HG03571 (cell line): Measurements from ENCODE around the gene BICC1.

ENCODE experiments used
- ATAC-seq: cut with Tn5 transposase; IDR thresholded peaks from one replicate; pipeline ENCODE4 v1.9.1; 2021; ENCODE audit not compliant: unreplicated experiment

BICC1 gene

DNA sequence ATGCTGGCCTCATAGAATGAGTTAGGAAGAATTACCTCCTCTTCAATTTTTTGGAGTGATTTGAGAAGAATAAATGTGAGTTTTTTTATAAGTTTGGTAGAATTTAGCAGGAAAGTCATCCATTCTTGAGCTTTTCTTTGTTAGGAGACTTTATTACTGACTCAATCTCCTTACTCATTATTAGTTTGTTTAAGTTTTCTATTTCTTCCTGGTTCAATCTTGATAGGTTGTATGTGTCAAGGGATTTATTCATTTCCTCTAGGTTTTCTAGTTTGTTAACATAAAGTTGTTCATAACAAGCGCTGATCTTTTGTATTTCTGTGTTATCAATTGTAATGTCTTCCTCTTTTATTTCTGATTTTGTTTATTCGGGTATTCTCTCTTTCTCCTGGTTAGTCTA, 47.4 kb downstream of the BICC1 start:
- ATAC-seq, result no peak

DNA sequence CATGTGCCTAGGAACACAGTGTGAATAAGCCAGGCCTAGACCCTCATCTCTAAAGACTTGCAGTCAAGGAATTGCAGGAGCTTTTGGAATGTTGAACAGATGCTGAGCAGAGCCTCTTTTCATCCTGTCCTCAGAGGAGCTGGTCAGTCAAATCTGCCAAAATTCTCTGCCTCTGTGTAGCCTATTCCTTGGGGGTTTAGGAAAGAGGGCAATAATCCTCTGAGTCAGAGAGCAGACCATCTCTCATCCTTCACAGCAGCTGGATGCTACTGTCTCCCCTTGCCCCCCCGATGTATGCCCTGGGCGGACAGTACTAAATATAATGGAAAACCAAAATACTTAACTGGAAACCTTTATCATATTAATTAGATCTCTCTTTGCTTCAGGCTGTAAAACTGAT, 52.6 kb downstream of the BICC1 start:
- ATAC-seq, result no peak

- no peak for ATAC-seq
These were observed 55.0 kb downstream of the BICC1 start for GRCh38 chr10:58567652-58568051.

- no peak for ATAC-seq
These were observed 55.8 kb downstream of the BICC1 start for GRCh38 chr10:58568428-58568935.

- no peak for ATAC-seq
These were observed 57.6 kb downstream of the BICC1 start for GRCh38 chr10:58570307-58570723.

GRCh38 chr10:58570979-58571378, 58.3 kb downstream of the BICC1 start:
- ATAC-seq, result no peak

DNA sequence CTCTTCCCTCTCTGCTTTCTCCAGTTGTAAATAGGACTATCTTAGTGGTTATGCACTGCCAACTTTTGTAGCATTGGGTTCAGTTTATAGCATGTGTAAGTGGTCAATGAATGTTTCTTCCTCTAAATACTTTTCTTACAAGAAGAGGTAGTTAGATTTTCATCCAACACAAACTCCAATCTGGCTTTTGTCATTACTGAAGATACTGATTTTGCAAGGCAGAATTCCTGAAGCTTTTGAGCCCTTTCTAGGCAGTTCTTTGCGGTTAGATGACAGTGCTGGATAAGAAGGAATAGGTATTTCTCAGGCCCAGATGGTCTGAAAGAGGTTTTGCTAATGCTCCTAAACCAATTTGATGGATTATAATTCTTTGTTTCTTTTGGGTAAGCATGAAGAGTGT, 60.5 kb downstream of the BICC1 start:
- no peak for ATAC-seq

DNA sequence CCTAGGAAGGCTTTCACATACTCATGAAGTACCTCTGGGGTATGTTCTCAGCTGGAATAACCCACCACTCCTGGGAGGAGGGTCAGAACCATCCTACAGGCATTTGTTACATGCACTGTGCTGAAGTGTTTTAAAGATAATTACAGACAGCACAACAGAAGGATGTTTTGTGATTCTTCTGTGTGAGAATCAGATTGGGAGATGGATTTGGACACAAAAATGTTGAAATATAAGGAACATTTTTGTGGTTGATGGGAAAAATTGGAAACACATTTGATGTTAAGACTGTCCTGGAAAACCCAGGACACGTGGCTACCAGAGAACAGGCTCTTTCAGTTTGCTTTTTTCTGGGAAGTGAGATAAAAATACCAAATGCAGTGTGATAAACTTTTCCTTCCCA, 61.4 kb downstream of the BICC1 start:
- ATAC-seq, result no peak

DNA sequence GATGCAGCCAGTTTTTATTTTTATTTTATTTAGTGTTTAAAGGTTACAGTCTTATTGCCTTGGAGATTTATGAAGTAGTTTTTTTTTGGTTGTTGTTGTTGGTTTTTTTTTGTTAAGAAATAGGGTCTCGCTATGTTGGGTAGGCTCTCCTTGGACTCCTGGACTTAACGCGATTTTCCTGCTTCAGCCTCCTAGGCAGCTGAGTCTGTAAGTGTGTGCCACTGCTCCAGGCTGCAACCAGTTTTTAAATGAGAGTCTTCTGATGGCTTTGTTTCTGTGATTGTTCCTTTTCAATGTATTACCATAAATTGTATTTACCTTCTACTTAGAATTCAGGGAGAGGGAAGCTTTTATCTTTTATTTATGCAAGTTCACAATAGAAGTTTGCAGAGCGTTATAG, 62.8 kb downstream of the BICC1 start:
- ATAC-seq, result no peak

DNA sequence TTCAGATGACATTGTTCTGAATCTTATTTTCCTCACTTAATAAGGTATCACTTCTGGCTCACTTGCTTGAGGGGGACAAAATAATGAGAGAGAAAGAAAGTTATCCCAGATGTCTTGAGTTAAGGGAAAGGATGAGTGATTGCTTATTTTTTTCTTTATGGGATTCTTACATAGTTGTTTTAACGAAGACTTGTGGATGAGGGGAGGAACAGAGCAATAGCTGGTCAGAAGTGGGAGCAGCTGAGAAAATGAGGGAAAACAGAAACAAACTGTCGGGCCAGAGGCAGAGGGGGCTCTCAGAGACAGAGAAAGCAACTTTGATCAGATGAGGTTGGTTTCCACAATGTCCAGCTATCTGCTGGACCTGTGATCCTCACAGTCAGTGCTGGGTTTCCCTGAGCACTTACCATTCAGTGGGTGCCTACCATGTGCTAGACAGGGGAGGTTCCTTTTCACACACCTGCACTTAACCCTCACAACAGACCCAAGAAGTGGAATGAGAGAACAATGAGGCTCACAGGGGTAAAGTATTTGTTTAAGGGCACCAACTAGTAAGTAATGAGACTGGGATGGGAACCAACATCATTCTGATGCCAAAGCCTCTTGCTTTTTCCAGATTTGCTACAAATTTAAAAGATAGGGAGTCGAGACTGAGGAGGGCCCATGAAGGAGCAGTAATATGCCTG, 64.2 kb downstream of the BICC1 start:
- ATAC-seq, result no peak

DNA sequence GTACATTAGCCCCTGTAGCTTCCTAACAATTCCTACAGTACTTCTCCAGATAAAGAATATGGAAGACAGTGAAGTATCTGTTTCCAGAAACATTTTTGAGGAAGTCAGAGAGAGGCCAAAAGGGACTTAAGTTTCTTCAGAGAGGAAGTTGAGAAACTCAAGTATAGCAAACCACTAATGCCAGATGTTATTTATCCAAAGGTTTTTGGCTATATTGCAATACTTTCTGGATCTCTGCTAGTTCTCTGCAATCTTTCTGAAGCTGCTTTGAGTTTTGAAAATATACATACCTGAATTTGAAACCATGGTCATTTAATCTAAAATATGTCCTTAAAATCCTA, 64.7 kb downstream of the BICC1 start:
- ATAC-seq, result no peak

GRCh38 chr10:58578366-58578765, 65.7 kb downstream of the BICC1 start:
- no peak for ATAC-seq

DNA sequence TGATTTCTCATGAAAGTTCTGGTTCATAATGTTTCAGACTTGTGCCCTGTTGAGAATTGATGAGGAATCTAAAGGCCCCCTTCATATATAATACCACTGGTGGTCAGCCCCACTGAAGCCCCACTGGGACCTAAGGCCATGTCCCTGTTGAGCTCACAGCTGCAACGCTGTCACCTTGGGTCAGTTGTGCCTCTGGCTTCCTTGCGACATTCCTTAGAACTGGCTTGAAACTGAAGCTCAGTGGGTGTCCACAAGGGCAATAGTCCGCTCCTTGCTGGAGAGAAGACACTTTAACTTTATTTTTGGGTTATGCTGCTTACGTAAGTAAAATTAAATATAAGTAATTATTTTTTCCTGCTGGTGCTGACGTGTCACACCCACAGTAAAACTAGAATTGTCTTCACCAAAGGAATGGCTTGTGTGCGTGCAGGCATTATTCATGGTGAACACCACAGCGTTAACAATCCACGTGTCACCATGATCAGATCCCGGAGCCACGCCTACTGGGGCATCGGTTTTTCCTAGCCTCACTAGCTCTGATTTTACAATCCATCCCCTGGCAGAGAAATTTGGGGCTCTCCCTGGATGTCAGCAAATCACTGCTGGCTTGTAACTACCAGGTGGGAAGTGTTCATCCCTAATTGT, 66.5 kb downstream of the BICC1 start:
- ATAC-seq, result no peak

- ATAC-seq, result no peak
These were observed 69.4 kb downstream of the BICC1 start for GRCh38 chr10:58582045-58582444.

DNA sequence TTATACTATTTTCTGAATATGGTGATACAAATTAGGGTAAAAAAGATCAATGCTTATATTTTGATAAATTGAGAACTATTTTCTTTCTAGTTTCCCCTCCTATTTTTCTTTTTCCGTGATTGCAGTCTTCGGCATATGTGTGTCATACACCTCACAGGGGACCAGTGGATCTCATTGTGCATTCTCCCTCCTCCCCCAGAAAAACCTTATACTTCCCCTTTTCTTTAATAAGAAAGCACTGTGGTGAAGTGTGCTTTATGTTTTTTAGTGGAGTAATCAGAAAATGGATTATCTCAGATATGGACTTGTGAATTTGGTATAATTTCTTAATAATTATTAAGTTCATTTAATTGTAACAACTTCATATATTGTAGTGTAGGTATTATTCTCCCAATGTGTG, 72.8 kb downstream of the BICC1 start:
- no peak for ATAC-seq

DNA sequence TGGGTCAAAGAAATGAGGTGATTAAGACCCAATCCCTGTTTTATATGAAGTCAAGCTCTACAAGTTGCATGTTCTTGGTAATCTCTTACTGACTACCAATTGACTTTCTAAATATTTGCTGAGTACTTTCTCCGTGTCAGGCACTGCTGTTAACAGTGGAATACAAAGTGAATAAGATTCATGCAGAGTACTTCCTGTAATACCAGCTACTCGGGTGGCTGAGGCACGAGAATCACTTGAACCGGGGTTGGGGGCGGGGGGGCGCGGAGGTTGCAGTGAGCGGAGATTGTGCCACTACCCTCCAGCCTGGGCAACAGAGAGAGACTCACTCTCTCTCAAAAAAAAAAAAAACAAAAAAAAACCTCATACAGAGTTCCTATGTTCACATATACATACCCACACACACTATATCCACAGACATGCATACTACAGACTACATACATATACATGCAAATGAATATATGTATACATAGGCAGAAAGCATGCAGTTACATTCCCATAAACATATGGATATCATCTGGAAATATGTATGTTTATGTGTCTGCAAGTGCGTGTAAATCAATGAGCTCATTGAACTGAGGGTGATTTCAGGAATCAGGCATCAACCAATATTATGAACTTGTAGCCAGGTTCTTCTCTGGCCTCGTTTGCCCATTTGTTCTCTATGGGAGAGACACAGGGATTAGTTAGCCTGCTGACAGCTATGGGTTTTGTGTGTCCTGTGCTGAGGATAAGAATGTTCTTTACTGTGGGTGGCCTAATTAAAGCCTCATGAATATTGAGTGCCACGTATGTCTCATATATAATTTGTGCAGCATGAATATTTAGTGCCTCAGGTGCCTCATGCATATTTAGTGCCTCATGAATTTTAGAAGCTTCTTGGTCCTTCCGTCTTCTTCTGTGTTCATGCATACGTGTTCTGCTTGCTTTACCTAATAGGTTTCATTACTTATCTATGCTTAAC, 73.9 kb downstream of the BICC1 start:
- ATAC-seq, result no peak

- ATAC-seq, result no peak
These were observed 75.0 kb downstream of the BICC1 start for GRCh38 chr10:58587676-58588075.

DNA sequence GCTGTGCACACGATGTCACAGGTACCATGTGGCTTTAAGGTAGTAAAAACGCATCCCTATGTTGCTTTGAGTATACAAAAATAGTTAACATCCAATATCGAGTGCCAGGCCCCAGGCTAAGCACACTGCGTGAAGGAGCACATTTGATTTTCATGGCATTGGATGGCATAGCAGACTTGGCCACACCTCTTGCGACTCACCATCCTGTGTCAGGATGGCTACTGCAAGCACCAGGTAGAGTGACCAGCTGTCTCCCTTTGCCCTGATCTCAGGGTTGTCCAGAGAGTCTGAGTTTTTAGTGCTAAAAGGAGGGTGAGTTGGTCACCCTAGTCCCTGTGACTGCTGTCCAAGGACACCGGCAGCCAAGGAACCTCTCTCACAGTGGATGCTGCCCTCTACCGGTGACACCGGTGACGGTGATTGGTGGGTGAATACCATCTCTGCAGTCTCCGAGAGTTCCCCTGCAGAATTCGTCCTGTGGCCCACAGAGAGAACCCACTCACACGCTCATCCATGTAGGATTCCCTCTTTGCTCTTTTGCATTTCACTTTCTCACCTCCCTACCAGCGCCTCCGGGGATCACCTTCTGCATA, 76.1 kb downstream of the BICC1 start:
- no peak for ATAC-seq

DNA sequence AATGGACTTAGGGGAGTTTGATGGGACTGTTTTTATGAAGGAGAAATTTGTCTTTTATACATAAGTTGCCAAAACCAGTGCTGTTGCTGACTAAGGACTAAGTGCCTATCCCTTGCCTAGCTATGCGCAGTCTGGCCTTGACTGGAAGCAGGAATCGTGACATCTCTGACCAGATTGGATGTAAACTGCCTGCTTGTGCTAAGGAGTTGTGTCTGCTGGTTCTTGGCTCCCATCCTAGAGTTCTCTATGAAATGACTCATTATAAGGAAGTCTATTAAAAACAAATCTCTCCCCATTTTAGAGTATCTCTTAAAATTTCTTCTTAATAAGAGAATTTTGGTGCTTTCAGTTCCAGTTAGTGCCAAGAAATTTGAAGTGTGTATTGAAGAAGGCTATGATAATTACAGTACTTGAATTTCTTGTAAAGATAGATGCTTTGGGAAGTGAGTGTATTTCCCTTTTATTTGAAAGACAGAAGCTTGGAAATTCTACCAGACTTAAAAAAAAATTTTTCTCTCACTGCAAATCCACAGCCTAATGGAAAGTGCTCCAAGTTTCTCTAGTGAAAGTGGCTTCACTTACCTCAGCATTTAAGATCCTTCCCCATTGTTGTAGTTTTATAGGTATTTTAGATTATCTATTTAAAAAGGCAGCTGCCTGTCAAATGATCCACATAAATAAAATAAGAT, 77.6 kb downstream of the BICC1 start:
- ATAC-seq, result no peak

DNA sequence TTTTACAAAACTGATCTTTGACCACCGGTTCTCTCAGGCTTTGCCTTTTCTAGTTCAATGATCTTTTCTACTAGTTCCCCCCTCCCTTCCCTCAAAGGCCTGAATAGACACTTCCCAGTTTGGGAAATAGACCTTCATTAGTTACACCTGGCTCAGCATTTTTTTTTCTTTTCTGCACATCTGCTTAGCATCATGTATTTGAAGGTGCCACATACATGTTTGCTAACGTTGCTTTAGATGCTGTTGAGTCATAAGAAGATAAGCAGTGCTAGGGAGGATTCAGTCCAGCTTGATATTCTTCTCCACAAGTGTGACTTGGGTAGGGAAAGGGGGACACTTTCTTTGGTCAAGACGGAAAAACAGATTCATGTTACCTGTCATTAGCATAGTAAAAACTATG, 78.3 kb downstream of the BICC1 start:
- ATAC-seq, result no peak

DNA sequence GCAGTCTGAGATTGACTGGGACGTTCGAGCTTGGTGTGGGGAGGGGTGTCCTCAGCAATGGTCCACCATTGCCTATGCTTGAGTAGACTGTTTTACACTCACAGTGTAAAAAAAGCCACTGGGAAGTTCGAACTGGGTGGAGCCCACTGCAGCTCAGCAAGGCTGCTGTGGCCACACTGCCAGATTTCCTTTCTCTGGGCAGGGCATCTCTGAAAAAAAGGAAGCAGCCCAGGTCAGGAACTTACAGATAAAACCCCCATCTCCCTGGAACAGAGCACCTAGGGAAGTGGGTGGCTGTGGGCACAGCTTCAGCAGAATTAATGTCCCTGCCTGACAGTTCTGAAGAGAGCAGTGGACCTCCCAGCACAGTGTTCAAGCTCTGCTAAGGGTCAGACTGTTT, 80.3 kb downstream of the BICC1 start:
- no peak for ATAC-seq
